ENCODE data around the gene DYNC1LI1.
A peak's percentile ranks its signal among the peaks of the same experiment; 100 is the strongest.

The DYNC1LI1 gene

DNA sequence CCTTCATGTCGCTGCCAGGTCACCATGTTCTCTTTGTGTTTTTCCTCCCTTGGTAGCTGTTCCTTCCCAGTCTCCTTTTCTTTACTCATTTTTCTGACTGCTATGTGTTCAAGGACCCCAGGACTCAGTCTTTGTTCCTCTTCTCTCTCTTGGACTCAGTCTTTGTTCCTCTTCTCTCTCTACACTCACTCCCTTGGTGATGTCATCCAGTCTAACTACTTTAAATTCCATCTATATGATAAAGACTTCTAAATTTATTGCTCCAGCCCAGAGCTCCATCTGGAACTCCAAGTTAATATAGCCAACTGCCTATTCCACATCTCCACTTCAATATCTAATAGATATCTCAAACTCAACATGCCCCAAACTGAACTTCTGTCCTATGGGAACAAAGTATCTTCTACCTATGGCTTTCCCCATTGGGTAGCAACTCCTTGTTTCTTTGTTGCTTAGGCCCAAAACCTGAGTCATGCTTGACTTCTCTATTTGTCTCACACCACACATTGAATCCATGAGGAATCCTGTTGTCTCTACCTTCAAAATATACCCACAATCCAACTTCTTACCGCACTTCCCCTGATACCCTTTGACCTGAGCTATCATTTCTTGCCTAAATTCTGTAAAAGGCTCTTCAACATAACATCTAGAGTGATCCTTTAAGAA is 4.9 kb upstream of the DYNC1LI1 start:
- TF ChIP-seq, protein P1, sequence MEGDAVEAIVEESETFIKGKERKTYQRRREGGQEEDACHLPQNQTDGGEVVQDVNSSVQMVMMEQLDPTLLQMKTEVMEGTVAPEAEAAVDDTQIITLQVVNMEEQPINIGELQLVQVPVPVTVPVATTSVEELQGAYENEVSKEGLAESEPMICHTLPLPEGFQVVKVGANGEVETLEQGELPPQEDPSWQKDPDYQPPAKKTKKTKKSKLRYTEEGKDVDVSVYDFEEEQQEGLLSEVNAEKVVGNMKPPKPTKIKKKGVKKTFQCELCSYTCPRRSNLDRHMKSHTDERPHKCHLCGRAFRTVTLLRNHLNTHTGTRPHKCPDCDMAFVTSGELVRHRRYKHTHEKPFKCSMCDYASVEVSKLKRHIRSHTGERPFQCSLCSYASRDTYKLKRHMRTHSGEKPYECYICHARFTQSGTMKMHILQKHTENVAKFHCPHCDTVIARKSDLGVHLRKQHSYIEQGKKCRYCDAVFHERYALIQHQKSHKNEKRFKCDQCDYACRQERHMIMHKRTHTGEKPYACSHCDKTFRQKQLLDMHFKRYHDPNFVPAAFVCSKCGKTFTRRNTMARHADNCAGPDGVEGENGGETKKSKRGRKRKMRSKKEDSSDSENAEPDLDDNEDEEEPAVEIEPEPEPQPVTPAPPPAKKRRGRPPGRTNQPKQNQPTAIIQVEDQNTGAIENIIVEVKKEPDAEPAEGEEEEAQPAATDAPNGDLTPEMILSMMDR (IDR thresholded peaks at IDR 0.05; ENCODE audit: low read depth, low read length, missing control alignments): no peak
- no peak overlapping the region for H3K4me3 ChIP-seq (ENCODE audit: low read depth, low read length)
- no peak for DNase-seq (ENCODE audit: low read depth)

DNA sequence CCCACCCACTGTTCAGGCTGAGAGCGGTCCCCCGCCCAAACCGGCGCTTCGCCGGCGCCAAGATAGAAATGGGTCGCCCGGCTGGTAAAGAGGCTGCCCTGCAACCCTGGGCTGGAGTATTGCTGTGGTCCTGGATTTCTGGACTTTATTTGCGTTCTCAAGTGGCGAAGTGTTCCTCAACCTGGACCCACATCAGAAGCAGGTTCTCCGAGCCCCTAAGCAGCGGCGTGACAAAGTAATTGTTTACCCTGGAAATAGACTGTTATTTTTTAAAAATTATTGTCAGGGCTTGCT is 481 bp upstream of the DYNC1LI1 start:
- H3K4me3 ChIP-seq (ENCODE audit: low read depth, low read length): peak overlapping the region; percentile 97
- DNase-seq (ENCODE audit: low read depth): no peak
- TF ChIP-seq, protein P1 (IDR thresholded peaks at IDR 0.05; ENCODE audit: low read depth, low read length, missing control alignments): no peak

DNA sequence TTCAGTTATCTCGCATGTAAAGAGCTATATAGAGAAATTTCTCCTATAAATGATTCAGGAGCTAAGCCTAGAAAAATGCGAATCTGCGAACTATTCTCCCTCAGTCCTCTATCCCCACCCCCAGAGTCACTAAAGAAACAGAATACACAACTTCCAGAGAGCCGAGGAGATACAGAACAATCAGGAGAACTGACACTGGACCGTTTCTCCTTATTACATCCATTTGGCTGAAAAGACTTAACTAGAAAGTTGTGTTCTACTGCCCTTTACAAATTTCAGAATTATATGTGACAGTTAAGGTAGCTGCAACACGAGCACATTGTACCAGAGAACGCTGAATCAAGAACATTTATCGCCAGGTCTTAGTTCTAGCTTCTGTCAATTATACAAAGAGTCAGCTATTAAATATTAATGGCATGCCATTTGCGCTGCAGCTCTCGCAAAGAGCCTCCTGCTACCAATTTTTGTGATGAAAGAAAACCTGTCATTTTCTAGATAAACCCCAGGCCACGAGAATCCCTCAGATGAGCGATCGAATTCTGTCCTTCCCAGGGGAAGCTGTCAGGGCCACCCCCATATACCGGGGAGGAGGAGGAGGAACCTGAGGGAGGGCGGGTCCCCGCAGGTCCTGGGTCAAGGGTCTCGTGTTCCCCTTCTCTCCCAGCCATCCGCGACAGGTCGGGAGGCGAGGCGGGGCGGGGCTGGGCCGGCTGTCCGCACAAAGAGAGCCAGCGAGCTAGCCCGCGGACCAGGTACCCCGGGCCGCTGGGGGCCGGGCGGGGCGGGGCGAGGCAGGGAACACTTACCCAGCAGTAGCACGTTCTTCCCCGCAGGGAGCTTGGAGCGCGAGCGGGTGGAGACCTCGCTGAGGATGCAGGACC is 878 bp downstream of the DYNC1LI1 start:
- peak overlapping the region; percentile 97 for H3K4me3 ChIP-seq (ENCODE audit: low read depth, low read length)
- TF ChIP-seq, protein P1 (IDR thresholded peaks at IDR 0.05; ENCODE audit: low read depth, low read length, missing control alignments): no peak
- DNase-seq (ENCODE audit: low read depth): no peak

DNA sequence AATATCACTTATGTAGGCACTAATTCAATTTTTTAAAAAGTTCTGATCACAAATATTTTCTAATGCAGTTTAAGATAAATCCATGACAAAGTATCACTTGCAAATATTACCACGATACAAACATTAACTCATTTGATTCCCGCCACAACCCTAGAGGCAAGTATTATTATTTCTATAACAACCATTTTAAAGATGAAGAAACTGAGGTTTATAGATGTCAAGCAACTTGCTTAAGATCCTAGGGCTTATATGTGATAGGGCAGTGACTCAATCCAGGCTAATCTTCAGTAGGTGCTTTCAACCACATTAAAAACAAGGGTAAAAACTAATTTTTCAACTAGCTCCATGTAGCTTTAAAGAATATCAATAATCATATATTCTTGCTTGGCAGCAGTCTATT is 1.7 kb downstream of the DYNC1LI1 start:
- no peak for DNase-seq (ENCODE audit: low read depth)
- peak overlapping the region; percentile 97; the same call in 1 of the 2 replicates for H3K4me3 ChIP-seq (ENCODE audit: low read depth, low read length)

DNA sequence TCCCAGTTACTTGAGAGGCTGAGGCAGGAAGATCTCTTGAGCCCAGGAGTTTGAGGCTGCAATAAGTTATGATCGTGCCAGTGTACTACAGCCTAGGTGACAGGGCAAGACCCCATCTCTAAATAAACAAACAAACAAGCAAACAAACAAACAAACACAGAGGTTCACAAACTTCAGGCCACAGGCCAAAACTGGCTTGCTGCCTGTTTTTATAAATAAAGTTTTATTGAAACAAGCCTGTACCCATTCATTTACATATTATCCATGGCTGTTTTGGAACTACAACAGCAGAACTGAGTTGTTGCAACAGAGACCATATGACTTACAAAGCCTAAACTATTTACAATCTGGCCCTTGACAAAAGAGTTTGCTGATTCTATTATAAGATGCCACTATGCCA is 6.5 kb downstream of the DYNC1LI1 start:
- H3K4me3 ChIP-seq (ENCODE audit: low read depth, low read length): no peak overlapping the region
- TF ChIP-seq, protein P1 (IDR thresholded peaks at IDR 0.05; ENCODE audit: low read depth, low read length, missing control alignments): no peak
- no peak for DNase-seq (ENCODE audit: low read depth)

More for the DNA sequence above, 1.7 kb downstream of the DYNC1LI1 start:
- TF ChIP-seq, protein P1 (IDR thresholded peaks at IDR 0.05; ENCODE audit: low read depth, low read length, missing control alignments): no peak

DNA sequence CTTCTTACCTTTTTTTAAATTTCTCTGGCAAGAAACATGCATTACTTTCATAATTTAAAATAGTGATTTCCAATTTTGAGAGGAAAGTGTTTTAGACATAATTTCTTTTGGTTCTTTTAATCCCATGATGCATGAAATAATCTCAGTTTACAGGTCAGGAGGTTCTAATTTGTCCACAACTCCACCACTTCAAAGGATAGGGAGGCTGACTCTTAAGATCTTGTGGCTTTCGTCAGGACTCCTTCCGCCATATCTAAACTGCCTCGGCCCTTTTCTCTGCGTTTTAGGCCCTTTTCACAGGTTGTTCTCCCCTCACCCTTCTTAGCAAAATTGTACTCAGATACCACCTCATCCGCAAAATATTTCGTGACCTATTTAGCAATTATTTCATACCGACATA is 8.0 kb downstream of the DYNC1LI1 start:
- no peak for DNase-seq (ENCODE audit: low read depth)
- TF ChIP-seq, protein P1 (IDR thresholded peaks at IDR 0.05; ENCODE audit: low read depth, low read length, missing control alignments): no peak
- H3K4me3 ChIP-seq (ENCODE audit: low read depth, low read length): no peak overlapping the region

Measured in GM12864 (cell line).